ENCODE data around the gene ZNF740. TPM values are rescaled to one million over a fixed set of nuclear protein-coding genes. Genes with fewer than 3 reads are reported as not detected.

The ZNF740 gene
- total and polyA plus RNA-seq, 2 of the 4 experiments (the other 2 are of a cell fraction), result 13.1 to 14.0 TPM

- Histone ChIP-seq H3K14ac (replicated peaks; ENCODE audit: low read depth, low read length) (no peak overlapping the region), H2BK20ac (ENCODE audit: low read depth, low read length) (peak overlapping the region; percentile 30; the same call in 1 of the 2 replicates), H2AK5ac (ENCODE audit: low read depth, low read length) (no peak overlapping the region), H3K9ac (ENCODE audit: low read depth, low read length) (no peak overlapping the region), H3K4me1 (ENCODE audit: control insufficient read depth, insufficient read depth, low read length) (no peaks in the 10 kb centered on the region; the same call in 1 of the 2 replicates), H3K23ac (ENCODE audit: low read depth, low read length) (no peak overlapping the region), H2AFZ (replicated peaks; ENCODE audit: low read length, poor library complexity) (no peak overlapping the region), H3K9me3 (ENCODE audit: control insufficient read depth, insufficient read depth, low read length) (no peaks in the 10 kb centered on the region), H4K5ac (ENCODE audit: low read depth, low read length) (no peak overlapping the region), H2BK120ac (ENCODE audit: low read depth, low read length) (no peak overlapping the region), H2AK9ac (replicated peaks; ENCODE audit: low read depth, low read length, poor library complexity) (no peak overlapping the region), H4K20me1 (ENCODE audit: insufficient read depth, low read length) (no peaks in the 10 kb centered on the region), H3K56ac (ENCODE audit: extremely low read depth, insufficient read depth, low read length) (no peak overlapping the region), H4K8ac (ENCODE audit: low read depth in 2 of 2, low read length in 2 of 2) (no peak overlapping the region), H3K9me1 (ENCODE audit: insufficient read depth, low read length) (peaks cover 14% of the 10 kb centered on the region), H4K91ac (ENCODE audit: insufficient read depth, low read depth, low read length) (no peak overlapping the region), H3K4me2 (ENCODE audit: low read depth, low read length) (no peak overlapping the region), H3K27me3 (ENCODE audit: control insufficient read depth, insufficient read depth, low read length) (no peaks in the 10 kb centered on the region), H3K27ac (ENCODE audit: insufficient read depth, low read length) (no peak overlapping the region), H3K18ac (ENCODE audit: low read depth, low read length) (no peak overlapping the region), H3K4ac (ENCODE audit: low read depth, low read length) (no peak overlapping the region), H2BK15ac (ENCODE audit: low read depth, low read length) (no peak overlapping the region), H2BK5ac (ENCODE audit: low read depth, low read length, poor library complexity, severe bottlenecking) (no peak overlapping the region), H3K79me1 (ENCODE audit: low read depth in 1 of 2, low read length in 2 of 2) (peaks cover under 1 to 16% of the 10 kb centered on the region in 2 experiments; a peak in 2 of 4 replicates), H3K4me3 (ENCODE audit: insufficient read depth, low read depth, low read length) (no peak overlapping the region), H3K36me3 (ENCODE audit: control insufficient read depth, insufficient read depth, low read length) (peaks cover 29% of the 10 kb centered on the region)
- TF ChIP-seq MAZ (IDR thresholded peaks at IDR 0.05; ENCODE audit: borderline replicate concordance, low read depth, low read length) (no peak), MAFK (IDR thresholded peaks at IDR 0.05; ENCODE audit: low read depth, low read length) (no peak), FOS (IDR thresholded peaks at IDR 0.05; ENCODE audit: low read depth, low read length) (no peak), SMC3 (IDR thresholded peaks at IDR 0.05; ENCODE audit: low read depth, low read length) (no peak), MXI1 (IDR thresholded peaks at IDR 0.05; ENCODE audit: borderline replicate concordance, low read depth, low read length) (no peak), POLR2A (IDR thresholded peaks at IDR 0.05; ENCODE audit: low read depth, low read length) (no peak), RAD21 (IDR thresholded peaks at IDR 0.05; ENCODE audit: low read length) (no peak), ELK1 (IDR thresholded peaks at IDR 0.05; ENCODE audit: borderline replicate concordance, low read depth, low read length) (no peak), RCOR1 (IDR thresholded peaks at IDR 0.05; ENCODE audit: insufficient replicate concordance, low read length) (no peak), USF2 (IDR thresholded peaks at IDR 0.05; ENCODE audit: low read depth, low read length) (no peak), NFE2L2 (IDR thresholded peaks at IDR 0.05; ENCODE audit: low read depth, low read length) (no peak), CHD1 (IDR thresholded peaks at IDR 0.05; ENCODE audit: low read depth, low read length) (no peak)
- no peak for ATAC-seq (ENCODE audit: low read depth)
- in situ Hi-C loops (cut with MboI; ENCODE audit: low sequenced_read_pairs), result no loop called here
- ChIA-PET CTCF (interaction anchor here (1.3 kb wide), 1 partner anchor 9 kb away, joined by 3 read pairs; no protein-coding TSS in a partner anchor), POLR2A (ENCODE audit: unreplicated experiment) (no interaction called here)
- intact Hi-C loops (cut with micrococcal nuclease), result no loop called here
- DNase-seq, result no peak
- dilution Hi-C loops (cut with HindIII; ENCODE audit: low sequenced_read_pairs, unreplicated experiment), result no loop called here
- no CpG with 5 or more reads among the region's 11 CpGs for WGBS, 2 experiments (ENCODE audit: extremely low coverage in 2 of 2, insufficient read length in 1 of 2)
- no TSS peak for BruUV-seq (replicated peaks)
Measured at GRCh38 chr12:53191096-53191884, 10.8 kb downstream of the ZNF740 start.
